GM18505 (cell line): ENCODE measurements around the gene HCFC2.
A peak's percentile ranks its signal among the peaks of the same experiment; 100 is the strongest.

Experiments used
- ATAC-seq: cut with Tn5 transposase; IDR thresholded peaks from one replicate; pipeline ENCODE4 v1.9.1; 2021; ENCODE audit not compliant: unreplicated experiment
- POLR2A ChIP-seq: IDR thresholded peaks from 4 replicates; pipeline ENCODE4 v1.6.1; 2011; ENCODE audit warnings: borderline replicate concordance; ENCODE audit not compliant: insufficient read depth, insufficient read length; ENCODE audit errors: extremely low read depth

Gene HCFC2

DNA sequence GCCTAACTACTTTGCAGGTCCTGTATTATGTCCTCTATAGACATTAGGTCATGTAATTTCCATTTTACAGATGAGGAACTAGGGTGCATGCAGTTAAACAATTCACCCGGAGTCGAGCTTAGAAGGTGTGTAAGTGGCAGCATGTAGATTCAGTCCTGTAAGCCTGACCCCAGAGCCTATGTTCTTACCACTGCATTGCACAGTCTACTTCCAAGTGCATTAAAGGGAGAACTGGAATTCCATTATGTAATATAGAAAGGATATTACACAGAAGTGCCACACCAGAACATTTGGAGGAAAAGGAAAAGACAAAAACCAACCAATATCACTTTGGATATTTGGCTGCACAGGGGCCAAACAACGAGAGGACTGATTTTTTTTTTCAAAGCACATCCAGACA, 15.5 kb upstream of the HCFC2 start:
- ATAC-seq: no peak
- TF ChIP-seq POLR2A: no peak

DNA sequence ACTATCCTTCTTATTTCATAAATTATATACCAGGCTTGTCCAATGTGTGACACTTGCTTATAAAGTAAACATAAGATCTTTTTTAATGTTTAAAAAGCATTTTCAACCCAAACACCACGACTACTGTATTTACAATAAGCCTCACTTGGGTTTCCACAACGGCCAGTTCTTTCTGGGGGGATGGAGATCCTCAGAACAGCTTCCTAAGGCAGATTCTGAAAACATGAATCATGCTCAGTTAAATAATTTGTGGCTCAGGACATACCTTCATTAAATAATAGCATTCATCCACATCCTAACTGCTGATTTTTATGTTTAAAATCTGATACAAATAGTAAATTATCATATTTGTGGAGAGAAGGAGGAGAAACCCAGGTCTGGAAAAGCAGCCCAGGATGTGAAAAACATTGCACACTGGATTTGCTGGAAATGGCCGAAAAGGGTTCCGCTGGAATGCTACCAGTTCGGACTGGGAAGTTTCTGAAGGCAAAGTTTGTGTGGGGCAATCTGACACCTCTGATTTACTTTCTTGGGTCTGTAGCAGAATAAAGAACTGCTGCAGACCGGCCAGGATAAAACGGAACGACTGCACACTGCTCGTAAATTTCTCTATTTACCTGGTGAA, 14.9 kb upstream of the HCFC2 start:
- no peak for ATAC-seq
- no peak for TF ChIP-seq POLR2A

GRCh38 chr12:104049903-104050356, 14.4 kb upstream of the HCFC2 start, which contains the start of gene GLT8D2:
Gene GLT8D2, minus strand, starts transcription at chr12:104050187. Its CDS starts 30,539 bp downstream, at chr12:104019648.
- no peak for ATAC-seq

DNA sequence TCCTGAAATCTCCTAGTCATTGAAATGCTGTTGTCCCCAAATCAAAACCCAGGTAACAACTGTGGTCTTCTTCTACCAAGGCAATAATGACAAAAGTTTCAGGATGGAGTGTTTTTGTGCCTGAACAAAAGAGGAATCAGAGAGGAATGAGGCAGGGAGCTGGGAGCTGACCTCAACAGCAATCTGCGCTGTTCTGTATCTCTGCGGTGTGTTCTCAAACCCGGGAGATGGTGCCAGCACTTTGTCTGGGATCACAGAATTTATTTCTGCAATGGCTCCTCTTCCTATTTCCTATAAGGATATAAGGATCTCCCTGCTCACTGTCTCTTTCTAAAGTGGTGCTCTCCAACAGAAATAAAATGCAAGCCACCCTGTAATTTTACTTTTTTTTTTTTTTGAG, 13.9 kb upstream of the HCFC2 start:
- TF ChIP-seq POLR2A: no peak
- ATAC-seq: no peak

More at GRCh38 chr12:104049903-104050356, 14.4 kb upstream of the HCFC2 start, which contains the start of gene GLT8D2:
- TF ChIP-seq POLR2A: no peak

- no peak for TF ChIP-seq POLR2A
- no peak for ATAC-seq
These were observed 9.5 kb upstream of the HCFC2 start for GRCh38 chr12:104054681-104055346.

- ATAC-seq: no peak
- no peak for TF ChIP-seq POLR2A
These were observed 8.5 kb upstream of the HCFC2 start for GRCh38 chr12:104055686-104056388.

DNA sequence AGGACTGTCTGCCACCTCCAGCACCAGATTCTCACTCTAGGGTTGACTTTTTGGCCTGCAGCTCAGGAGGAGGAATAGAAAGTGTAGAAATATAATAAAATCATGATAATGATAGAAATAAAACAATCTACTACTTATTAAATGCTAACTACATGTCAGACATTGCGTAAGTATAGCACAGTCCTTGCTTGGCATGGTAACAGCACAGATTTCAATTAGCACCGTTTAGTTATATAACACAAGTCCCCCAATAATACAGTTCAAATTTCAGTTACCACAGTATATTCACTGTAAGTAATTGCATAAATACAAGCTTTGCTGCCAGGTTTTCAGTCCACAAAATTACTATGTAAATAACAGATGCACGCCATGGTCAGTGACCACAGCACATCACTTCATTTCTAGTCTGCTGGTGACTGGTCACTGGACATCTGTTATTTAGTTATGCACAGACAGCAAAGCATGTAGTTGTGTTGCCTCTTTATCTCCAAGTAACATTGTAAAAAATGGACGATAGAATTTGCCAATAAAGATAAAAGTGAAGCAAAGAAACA, 7.8 kb upstream of the HCFC2 start:
- no peak for ATAC-seq
- no peak for TF ChIP-seq POLR2A

DNA sequence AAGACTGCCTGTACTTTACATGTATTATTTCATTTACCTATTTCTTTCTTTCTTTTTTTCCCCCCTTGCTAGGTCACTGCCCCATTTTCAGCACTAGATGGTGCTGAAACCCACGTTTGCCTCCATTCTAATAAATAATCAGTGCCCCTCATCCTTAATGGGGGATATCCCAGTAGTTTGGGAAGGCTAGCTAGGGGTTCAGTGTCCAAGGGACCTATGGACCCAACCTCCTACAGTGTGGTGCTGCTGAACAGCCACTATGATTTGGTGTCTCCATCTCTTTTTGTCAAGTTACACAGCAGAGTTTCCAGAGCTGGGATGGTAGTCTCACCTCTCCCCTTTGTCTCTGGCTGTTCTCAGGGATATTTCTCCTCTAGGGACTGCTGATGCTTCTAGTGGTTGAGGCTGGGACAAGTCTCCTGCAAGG, 6.5 kb upstream of the HCFC2 start:
- no peak for ATAC-seq
- no peak for TF ChIP-seq POLR2A

DNA sequence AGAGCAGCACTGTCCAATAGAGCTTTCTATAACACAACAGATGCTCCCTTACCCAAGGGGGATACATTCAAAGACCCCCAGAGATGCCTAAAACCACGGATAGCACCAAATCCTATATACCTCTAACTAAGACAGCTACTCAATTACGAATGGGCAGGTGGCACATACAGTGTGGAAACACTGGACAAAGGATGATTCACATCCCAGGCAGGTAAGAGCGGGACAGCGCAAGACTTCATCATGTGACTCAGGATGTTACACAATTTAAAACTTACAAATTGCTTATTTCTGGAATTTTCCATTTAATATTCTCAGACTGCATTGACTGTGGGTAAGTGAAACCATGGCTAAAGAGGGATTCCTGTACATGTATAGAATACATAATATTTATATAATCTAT, 5.5 kb upstream of the HCFC2 start:
- TF ChIP-seq POLR2A: no peak
- ATAC-seq: no peak

GRCh38 chr12:104059963-104060362, 4.4 kb upstream of the HCFC2 start:
- TF ChIP-seq POLR2A: no peak
- ATAC-seq: no peak

DNA sequence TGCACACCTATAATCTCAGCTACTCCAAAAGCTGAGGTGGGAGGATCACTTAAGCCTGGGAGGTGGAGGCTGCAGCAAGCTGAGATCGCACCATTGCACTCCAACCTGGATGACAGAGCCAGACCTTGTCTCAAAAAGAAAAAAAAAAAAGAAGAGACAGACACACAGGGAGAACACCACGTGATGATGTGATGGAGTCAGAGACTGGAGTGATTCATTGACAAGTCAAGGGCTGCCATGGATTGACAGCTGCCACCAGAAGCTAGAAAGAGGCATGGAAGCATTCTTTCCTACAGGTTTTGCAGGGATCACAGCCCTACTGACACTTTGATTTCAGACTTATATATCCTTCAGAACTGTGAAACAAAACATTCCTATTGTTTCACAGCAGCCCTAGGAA, 3.5 kb upstream of the HCFC2 start:
- no peak for TF ChIP-seq POLR2A
- no peak for ATAC-seq

GRCh38 chr12:104063712-104064030, 660 bp upstream of the HCFC2 start:
- ATAC-seq: peak; percentile 20
- peak; percentile 7 for TF ChIP-seq POLR2A

DNA sequence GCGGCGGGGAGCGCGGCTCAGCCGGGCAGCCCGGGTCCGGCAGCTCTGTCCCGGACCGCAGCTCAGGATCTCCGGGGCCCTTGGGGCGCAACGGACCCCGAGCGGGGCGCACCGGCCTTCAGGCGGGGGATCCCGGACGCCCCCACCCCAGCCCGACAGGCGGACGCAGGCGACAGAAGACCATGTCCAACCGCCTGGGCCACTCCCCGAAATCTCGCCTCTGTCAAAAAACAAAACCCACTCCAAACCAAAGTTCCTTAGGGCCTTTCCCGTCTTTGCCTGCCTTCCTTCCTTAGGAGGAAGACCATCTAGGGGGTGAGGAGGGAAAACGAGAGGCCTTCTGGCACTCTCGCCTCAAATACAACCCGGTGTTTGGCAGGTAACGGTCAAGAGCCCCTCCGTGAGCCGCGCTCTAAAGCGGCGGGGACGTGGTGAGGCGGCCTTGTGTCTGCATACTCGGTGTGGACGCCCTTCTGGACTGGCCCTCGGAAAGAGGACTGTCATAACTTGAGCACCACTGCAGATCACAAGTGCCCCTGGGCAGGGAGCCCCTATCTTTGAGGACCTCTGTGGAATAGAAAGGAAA, 604 bp downstream of the HCFC2 start:
- no peak for TF ChIP-seq POLR2A
- no peak for ATAC-seq

DNA sequence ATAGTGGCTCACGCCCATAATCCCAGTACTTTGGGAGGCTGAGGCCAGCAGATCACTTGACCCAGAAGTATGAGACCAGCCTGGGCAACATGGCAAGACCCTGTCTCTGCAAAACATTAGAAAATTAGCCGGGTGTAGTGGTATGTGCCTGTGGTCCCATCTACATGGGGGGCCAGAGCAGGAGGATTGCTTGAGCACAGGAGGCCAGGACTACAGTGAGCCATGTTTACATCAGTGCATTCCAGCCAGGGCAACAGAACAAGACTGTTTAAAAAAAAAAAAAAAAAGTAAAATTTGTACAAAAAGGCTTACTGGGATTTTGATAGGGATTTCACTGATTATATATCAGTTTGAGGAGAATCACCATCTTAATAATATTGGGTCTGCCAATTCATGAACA, 7.8 kb downstream of the HCFC2 start:
- no peak for TF ChIP-seq POLR2A
- ATAC-seq: no peak

DNA sequence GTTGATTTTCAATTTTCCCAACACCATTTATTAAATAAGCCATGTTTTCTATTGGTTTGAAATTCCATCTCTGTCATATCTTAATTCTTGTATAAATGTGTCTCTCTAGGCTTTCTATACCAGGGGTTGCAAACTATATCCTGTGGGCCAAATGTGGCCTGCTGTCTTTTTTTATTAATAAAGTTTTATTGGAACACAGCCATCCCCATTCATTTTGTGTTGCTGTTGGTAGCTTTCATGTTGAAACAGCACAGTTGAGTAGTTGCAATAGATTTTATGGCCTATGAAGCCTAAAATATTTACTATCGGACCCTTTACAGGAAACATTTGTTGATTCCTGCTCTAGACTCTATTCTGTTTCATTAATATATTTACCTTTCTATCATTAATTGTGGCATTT, 9.4 kb downstream of the HCFC2 start:
- TF ChIP-seq POLR2A: no peak
- no peak for ATAC-seq
